ENCODE data around the gene MEX3A.
A peak's percentile ranks its signal among the peaks of the same experiment; 100 is the strongest.
"Not testable (repeated sequence)": the region's sequence is repeated elsewhere in the genome, so short reads cannot be mapped to it uniquely, and the experiment has no call there.

MEX3A gene, protein sequence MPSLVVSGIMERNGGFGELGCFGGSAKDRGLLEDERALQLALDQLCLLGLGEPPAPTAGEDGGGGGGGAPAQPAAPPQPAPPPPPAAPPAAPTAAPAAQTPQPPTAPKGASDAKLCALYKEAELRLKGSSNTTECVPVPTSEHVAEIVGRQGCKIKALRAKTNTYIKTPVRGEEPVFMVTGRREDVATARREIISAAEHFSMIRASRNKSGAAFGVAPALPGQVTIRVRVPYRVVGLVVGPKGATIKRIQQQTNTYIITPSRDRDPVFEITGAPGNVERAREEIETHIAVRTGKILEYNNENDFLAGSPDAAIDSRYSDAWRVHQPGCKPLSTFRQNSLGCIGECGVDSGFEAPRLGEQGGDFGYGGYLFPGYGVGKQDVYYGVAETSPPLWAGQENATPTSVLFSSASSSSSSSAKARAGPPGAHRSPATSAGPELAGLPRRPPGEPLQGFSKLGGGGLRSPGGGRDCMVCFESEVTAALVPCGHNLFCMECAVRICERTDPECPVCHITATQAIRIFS

DNA sequence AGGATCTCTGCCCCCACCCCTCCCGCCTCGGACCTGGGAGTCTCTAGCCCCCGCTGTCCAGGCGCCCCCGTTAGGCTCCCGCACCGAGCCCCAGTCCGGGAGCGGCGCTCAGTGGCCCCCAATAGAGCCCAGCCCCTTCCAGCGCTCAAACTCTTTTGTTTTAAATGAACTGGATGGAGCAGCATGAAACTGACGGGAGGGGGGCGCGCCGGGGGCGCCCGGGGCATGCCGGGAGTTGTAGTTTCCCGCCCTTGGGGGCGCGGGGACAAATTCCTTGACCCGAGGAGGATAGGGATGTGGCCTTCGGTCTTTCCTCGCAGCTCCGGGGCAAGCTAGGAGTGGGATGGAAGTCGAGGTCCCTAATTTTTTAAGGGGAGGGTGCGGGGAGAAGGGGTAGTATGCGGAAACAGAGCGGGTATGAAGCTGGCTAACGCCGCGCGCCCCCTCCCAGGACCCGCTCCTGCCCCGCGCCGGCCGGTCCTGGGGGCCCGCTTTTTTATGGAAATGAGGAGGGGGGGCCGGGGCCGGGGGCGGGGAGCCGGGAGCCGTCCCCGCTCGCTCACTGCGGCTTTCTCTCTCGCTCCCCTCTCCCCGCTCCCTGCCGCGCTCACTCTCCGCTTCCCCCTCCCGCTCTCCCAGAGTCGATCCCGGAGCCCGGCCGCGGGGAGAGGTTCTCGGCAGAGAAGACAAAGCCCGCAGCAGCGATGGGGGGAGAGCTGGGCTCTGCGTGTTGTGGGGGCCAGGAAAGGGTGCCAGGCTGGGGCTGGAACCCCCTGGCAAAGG is at the start of gene MEX3A:
Gene MEX3A (minus strand): TSS at position 157 of the 783 bp plus-strand sequence. CDS start 467 bp downstream, outside the sequence.
- Histone ChIP-seq H3K4me3 (ENCODE audit: low read length) (peak within 1 kb of the TSS; percentile 98), H3K4me1 (ENCODE audit: insufficient read depth, low read length) (peaks cover 55% of the 10 kb centered on the region), H3K9me3 (ENCODE audit: low read length) (no peaks in the 10 kb centered on the region), H2AFZ (ENCODE audit: low read depth, low read length) (no peak within 1 kb of the TSS), H3K36me3 (ENCODE audit: insufficient read depth, low read length) (peaks cover 24% of the 10 kb centered on the region), H3K27me3 (ENCODE audit: insufficient read depth, low read length) (no peaks in the 10 kb centered on the region)

DNA sequence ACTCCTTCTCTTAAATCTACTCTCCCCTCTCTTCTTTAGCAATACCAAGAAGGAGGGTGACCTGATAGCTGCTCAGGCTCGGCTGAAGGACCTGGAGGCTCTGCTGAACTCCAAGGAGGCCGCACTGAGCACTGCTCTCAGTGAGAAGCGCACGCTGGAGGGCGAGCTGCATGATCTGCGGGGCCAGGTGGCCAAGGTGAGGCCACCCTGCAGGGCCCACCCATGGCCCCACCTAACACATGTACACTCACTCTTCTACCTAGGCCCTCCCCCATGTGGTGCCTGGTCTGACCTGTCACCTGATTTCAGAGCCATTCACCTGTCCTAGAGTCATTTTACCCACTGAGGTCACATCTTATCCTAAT is 48.3 kb upstream of the MEX3A start:
- Histone ChIP-seq H2AFZ (ENCODE audit: low read depth, low read length) (no peak overlapping the region), H3K4me1 (ENCODE audit: insufficient read depth, low read length) (peaks cover 23% of the 10 kb centered on the region), H3K4me3 (ENCODE audit: low read length) (no peak overlapping the region), H3K27me3 (ENCODE audit: insufficient read depth, low read length) (no peaks in the 10 kb centered on the region), H3K9me3 (ENCODE audit: low read length) (no peaks in the 10 kb centered on the region), H3K36me3 (ENCODE audit: insufficient read depth, low read length) (peaks cover 35% of the 10 kb centered on the region)

DNA sequence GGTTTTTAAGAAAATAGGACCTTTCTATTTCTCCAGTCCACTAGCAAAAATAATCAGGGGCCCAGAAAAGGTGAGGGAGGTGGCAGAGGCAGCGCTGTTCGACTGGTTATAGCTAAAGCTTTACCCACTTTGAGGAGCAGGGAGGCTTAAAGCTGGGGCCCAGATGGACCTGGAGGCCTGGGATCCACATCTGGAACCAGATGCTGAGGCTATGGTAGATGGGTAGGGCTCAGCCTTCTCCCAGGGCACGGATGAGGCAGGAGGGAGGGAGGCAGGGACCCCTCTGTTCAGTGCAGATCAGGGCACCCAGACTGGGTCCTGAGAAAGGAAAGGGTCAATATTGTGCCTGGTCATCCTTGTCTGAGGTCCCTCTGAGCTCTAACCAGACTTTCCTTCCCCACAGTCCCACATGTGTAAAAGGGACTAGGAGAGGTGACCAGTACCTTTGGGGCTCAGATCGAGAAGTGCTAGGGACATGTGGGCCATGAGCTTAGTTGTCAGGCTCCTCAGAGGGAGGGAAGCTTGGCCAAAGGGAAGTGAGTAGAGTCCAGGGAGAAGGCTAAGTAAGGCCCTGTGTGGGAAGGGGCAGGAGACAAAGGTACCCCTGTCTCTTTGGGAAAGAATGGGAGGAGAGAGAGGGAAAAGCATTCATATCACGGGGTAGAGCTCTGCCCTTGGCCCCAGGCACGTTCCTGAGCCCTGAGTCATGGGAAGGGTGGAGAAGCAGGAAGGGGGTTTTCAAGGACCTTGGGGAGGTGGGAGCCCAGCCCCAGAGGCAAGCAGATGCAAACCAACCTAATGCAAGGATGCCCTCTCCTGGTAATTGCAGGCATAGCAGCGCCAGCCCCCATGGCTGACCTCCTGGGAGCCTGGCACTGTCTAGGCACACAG is 47.7 kb upstream of the MEX3A start:
- peaks cover 29% of the 10 kb centered on the region for H3K36me3 ChIP-seq (ENCODE audit: insufficient read depth, low read length)
- H3K4me3 ChIP-seq (ENCODE audit: low read length): no peak overlapping the region
- no peaks in the 10 kb centered on the region for H3K27me3 ChIP-seq (ENCODE audit: insufficient read depth, low read length)
- no peak overlapping the region for H2AFZ ChIP-seq (ENCODE audit: low read depth, low read length)
- peaks cover 23% of the 10 kb centered on the region for H3K4me1 ChIP-seq (ENCODE audit: insufficient read depth, low read length)
- H3K9me3 ChIP-seq (ENCODE audit: low read length): no peaks in the 10 kb centered on the region

DNA sequence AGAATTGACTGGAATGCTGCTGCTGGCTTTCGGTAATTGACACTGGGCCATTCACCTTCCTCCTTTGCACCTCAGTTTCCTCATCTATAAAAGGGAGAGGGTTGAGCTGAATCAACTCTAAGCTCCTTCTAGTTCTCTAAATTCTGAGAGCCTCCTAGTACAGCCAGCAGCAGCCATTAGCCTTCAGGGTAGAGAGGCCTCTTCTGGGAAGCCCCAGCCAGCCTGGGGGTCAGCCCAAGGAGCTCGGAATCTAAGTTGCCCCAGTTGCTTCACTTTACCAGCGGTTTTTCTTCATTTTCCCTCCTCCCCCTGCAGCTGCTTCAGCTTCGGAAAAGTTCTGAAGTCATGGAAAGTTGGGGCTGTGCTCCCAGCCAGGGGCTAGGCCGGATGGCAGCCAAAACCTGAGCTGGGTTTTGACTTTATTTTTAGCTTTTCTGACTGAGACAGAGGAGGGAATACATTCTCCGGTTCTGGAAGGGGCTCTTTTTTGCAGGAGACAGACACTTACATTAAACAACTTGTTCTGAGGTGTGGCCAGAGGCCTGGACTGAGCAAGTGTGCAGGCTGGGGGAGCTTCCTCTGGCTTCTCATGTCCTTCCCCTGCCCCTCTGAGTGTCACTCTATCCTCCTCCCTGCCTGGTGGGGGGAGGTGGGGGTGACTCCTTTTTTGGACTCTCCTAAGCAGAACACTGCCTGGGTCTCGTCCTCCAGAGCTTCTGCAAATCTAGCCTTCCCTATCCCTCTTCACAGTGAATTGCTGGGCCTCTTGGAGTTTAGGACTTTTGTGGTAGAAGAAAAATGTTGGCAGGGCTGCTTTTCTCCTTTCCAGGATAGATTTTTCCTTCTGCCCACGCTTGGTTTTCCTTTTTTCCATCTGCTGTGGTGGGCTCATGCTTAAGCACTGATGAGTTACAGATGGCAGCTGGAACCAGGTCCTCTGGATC is 46.7 kb upstream of the MEX3A start:
- Histone ChIP-seq H3K9me3 (ENCODE audit: low read length) (no peaks in the 10 kb centered on the region), H3K36me3 (ENCODE audit: insufficient read depth, low read length) (peaks cover 19% of the 10 kb centered on the region), H3K4me1 (ENCODE audit: insufficient read depth, low read length) (peaks cover 23% of the 10 kb centered on the region), H3K27me3 (ENCODE audit: insufficient read depth, low read length) (no peaks in the 10 kb centered on the region), H3K4me3 (ENCODE audit: low read length) (no peak overlapping the region), H2AFZ (ENCODE audit: low read depth, low read length) (no peak overlapping the region)

DNA sequence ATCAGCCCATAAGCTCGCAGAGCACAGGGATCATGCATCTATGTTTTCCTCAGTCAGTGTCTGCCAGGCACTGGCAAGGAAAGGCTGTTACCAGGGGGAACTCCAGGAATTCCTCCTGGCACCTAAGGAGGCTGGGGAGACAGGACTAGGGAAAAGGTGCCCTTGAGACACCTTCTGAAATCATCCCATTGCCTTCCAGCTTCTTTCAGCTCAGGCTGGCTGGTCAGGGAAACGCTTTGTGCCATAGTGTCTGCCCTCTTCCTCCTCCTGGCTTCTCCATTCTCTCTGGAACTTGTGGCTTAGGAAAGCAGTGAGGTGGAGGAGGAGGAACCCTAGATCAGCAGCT is 46.0 kb upstream of the MEX3A start:
- H3K4me1 ChIP-seq (ENCODE audit: insufficient read depth, low read length): peaks cover 30% of the 10 kb centered on the region
- no peak overlapping the region for H2AFZ ChIP-seq (ENCODE audit: low read depth, low read length)
- no peak overlapping the region for H3K4me3 ChIP-seq (ENCODE audit: low read length)
- H3K36me3 ChIP-seq (ENCODE audit: insufficient read depth, low read length): peaks cover 14% of the 10 kb centered on the region
- H3K9me3 ChIP-seq (ENCODE audit: low read length): no peaks in the 10 kb centered on the region
- no peaks in the 10 kb centered on the region for H3K27me3 ChIP-seq (ENCODE audit: insufficient read depth, low read length)

DNA sequence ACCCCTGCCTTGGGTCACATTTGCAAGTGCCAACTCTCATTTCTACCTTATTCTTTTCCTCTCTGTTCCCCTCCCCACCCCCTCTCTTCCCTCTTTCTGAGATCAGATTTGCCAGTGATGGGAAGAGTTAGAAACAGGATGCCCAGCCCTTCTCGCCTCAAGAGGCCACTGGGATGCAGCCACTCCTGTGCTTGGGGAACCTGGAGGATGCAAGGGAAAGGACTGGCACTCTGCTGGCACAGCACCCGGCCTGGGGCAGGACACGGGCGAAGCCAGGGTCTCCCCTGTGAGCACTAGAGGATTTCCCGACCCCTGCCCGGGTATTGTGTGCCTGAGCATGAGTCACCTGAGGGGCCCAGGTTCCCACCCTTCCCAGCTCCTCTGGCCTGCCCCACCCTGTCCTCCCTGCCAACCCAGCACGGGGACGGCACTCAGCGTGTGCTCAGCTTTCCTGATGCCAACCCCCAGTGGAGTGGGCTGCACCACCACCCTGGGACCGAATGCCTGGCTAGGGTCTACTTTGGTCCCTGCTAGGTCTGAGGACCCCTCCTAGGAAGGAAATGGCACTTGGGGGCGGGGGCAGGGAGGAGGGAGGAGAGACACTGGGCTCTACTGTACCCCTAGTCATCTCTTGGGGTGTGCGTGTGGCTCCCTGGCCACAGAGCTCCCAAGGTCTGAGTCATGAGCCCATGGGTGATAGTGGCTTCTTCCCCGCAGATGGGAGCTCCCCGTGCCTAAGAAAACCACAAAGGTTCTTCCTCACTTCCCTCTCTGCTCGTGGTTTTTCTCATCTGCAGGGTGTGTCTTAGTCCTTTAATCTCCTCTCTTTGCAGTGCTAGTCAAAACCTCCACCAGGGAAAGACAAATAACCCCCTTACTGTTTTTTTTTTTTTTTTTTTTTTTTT is 44.6 kb upstream of the MEX3A start:
- Histone ChIP-seq H2AFZ (ENCODE audit: low read depth, low read length) (no peak overlapping the region), H3K4me1 (ENCODE audit: insufficient read depth, low read length) (peaks cover 43% of the 10 kb centered on the region), H3K36me3 (ENCODE audit: insufficient read depth, low read length) (peaks cover 10% of the 10 kb centered on the region), H3K4me3 (ENCODE audit: low read length) (no peak overlapping the region), H3K27me3 (ENCODE audit: insufficient read depth, low read length) (no peaks in the 10 kb centered on the region), H3K9me3 (ENCODE audit: low read length) (no peaks in the 10 kb centered on the region)

DNA sequence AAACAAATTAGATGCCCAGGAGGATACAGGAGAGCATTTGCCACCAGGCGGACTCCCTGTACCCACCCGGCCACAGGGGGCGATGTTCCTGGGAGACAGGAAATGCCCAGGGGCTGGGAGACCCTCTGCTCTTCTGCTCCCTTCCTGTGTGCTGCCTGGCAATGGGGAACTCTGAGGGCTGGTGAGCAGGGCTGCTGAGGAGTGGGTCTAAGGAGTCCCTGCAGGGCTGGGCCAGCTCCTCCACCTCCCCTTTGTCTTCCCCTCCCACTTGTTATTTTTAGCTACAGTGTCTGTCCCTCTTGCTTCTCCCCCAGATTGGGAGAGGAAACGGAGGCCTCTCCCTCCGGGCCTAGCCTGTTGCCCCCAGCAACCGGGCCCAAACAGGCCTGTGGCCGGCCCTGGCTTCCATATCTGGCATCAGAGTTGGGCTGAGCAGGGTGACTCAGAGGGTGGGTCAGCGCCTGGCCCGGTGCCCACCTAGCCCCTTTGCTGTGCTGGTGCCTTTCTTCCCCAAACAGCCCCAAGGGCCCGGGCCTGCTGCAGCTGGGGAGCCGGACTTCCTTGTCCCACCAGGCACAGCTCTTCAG is 43.9 kb upstream of the MEX3A start:
- peaks cover 49% of the 10 kb centered on the region for H3K4me1 ChIP-seq (ENCODE audit: insufficient read depth, low read length)

DNA sequence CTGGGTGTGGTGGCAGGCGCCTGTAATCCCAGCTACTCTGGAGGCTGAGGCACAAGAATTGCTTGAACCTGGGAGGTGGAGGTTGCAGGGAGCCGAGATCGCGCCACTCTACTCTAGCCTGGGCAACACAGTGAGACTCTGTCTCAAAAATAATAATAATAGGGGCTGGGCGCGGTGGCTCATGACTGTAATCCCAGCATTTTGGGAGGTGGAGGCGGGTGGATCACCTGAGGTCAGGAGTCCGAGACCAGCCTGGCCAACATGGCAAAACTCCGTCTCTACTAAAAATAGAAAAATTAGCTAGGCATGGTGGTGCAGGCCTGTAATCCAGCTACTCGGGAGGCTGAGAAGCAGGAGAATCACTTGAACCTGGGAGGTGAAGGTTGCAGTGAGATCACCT is 43.3 kb upstream of the MEX3A start:
- peaks cover 49% of the 10 kb centered on the region for H3K4me1 ChIP-seq (ENCODE audit: insufficient read depth, low read length)
- not testable (repeated sequence) for H3K4me3 ChIP-seq (ENCODE audit: low read length); H2AFZ ChIP-seq (ENCODE audit: low read depth, low read length); H3K36me3 ChIP-seq (ENCODE audit: insufficient read depth, low read length); H3K9me3 ChIP-seq (ENCODE audit: low read length); H3K27me3 ChIP-seq (ENCODE audit: insufficient read depth, low read length)

More for the DNA sequence above, 43.9 kb upstream of the MEX3A start:
- Histone ChIP-seq H3K27me3 (ENCODE audit: insufficient read depth, low read length) (no peaks in the 10 kb centered on the region), H3K4me3 (ENCODE audit: low read length) (no peak overlapping the region), H3K36me3 (ENCODE audit: insufficient read depth, low read length) (peaks cover 9% of the 10 kb centered on the region), H3K9me3 (ENCODE audit: low read length) (no peaks in the 10 kb centered on the region), H2AFZ (ENCODE audit: low read depth, low read length) (no peak overlapping the region)

DNA sequence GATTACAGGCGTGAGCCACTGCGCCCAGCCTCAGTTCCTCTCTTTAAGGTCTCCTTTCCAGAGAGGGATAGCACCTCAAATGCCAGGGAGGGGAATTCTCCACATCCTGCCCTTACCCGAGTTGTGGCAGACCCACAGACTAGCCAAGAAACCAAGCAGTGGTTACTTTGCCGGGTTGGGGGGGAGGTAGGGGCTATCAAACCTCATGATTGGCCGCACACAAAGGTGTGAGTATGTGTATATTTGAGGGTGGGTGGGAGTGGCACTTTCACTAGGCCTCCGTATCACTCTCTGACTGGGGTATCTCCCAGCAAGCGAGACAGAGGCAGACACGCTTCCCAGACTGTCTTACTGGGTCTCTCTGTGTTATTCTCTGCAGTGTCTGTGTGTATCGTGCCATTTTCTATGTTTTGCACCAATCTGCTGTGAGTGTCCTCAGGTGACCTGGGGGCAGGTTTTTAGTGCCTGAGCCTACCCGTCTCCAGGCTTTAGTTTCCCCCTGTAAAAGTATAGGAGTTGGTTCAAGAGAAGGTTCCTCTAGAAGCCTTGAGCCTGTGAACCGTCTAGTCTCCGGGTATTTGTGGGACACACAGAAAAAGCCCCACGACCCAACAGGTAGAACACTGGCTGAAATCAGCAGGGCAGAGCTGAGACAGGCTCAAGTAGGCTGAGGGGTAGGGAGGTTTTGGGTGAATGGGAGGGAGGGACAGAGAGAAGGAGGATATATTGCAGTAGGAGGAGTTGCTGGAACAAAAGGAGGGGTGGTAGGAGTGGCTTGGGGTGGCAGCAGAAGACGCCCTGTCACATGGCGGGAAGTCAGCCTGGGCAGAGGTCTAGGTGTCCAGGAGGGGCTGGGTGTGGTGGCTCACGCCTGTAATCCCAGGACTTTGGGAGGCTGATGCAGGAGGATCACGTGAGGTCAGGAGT is 42.6 kb upstream of the MEX3A start:
- Histone ChIP-seq H2AFZ (ENCODE audit: low read depth, low read length) (no peak overlapping the region), H3K4me3 (ENCODE audit: low read length) (no peak overlapping the region), H3K36me3 (ENCODE audit: insufficient read depth, low read length) (peaks cover 13% of the 10 kb centered on the region), H3K4me1 (ENCODE audit: insufficient read depth, low read length) (peaks cover 45% of the 10 kb centered on the region), H3K27me3 (ENCODE audit: insufficient read depth, low read length) (no peaks in the 10 kb centered on the region), H3K9me3 (ENCODE audit: low read length) (no peaks in the 10 kb centered on the region)

DNA sequence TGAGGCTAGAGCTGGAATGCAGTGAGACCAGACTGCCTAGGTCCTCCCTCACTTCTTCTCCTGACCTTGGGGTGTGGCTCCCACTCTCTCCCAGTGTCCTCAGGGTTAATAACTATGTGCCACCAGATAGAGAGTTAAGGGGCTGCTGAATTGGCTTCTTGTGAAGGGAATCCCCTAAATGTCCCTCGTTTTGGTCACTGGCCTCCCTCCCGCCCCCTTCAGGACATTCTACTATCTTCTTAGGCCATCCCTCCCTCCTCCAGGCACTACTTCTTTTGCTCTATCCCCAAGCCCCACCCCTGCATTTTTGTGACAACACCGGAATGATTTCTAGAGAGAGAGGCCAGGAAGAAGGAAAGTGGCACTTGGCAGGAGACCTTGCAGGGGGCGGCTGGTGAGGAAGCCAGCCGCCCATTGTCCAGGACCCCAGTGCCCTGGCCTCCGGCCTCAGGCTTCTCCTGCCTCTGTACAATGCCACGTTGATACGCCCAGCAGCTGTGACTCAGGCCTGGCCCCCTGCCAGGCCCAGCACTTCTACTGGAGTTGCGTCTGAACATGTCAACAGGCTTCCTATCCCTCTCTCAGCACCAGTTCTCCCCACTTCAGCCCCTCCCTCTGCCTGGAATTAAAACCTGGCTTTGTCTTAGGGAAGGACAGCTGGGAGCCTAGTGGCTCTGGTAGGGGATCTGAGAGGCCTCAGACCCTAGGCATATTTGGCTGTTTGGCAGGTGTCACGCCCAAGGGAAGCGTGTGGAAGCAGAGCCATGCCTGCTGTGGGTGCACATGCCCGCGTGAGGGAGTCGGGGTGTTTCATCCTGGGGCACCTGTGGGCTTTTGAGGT is 41.3 kb upstream of the MEX3A start:
- H3K4me1 ChIP-seq (ENCODE audit: insufficient read depth, low read length): peaks cover 32% of the 10 kb centered on the region
- H3K4me3 ChIP-seq (ENCODE audit: low read length): no peak overlapping the region

More for the DNA sequence above, 41.3 kb upstream of the MEX3A start:
- H3K27me3 ChIP-seq (ENCODE audit: insufficient read depth, low read length): no peaks in the 10 kb centered on the region
- H2AFZ ChIP-seq (ENCODE audit: low read depth, low read length): no peak overlapping the region
- H3K9me3 ChIP-seq (ENCODE audit: low read length): no peaks in the 10 kb centered on the region
- peaks cover 18% of the 10 kb centered on the region for H3K36me3 ChIP-seq (ENCODE audit: insufficient read depth, low read length)

Measured in neuron (in vitro differentiated cells).